Superior temporal gyrus (tissue), 1 donor: ENCODE data around the gene FNBP1.
"Not testable (repeated sequence)": the region's sequence is repeated elsewhere in the genome, so short reads cannot be mapped to it uniquely, and the experiment has no call there.

Experiments used
- DNase-seq: peaks from one replicate; pipeline ENCODE4 v3.0.0-alpha.2; 2016; ENCODE audit errors: extremely low spot score

FNBP1 gene

DNA sequence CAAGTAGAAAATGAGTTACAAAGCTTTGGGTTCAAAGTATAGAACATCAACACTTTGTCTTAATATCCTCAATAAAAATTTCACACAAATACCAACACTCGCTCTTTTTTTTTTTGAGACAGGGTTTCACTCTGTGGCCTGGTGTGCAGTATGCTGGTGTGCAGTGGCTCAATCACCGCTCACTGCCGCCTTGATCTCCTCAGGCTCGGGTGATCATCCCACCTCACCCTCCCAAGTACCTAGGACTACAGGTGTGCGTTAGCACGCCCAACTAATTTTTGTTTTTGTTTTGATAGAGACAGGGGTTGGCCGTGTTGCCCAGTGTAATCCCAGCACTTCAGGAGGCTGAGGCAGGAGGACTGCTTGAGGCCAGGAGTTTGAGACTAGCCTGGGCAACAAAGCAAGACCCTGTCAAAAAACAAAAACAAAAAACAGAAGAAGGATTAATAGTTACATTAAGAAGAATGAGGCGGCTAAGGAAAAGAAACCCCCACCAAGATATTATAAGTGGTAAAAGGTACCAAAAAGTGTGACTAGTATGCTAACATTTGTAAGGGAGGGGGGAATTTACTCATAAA is 20.3 kb downstream of the FNBP1 start:
- no peak for DNase-seq

GRCh38 chr9:130021842-130022241 is 21.1 kb downstream of the FNBP1 start:
- DNase-seq: not testable (repeated sequence)

DNA sequence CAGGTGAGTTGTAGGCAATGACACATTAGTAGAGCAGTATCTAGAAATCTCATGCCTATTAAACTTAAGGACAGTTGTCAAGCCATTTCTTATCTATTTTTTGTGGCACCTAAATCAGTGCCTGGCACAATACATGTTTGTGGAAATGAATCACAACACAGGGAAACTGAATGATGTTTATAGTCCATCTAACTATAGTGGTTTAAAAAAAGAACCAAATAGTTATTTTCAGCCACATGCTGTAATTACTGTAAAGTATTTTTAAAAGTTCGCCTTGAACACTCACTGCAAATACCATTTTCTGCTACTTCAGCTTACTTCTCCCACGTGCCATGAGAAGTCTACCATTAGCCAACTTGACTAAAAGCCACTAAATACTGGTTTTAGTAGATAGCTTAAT is 21.9 kb downstream of the FNBP1 start:
- no peak for DNase-seq

- DNase-seq: peak; percentile 43
Observed at GRCh38 chr9:130020618-130021017, 22.4 kb downstream of the FNBP1 start.

- no peak for DNase-seq
Observed at GRCh38 chr9:130018265-130018664, 24.7 kb downstream of the FNBP1 start.

- not testable (repeated sequence) for DNase-seq
Observed at GRCh38 chr9:130017510-130017909, 25.5 kb downstream of the FNBP1 start.

- no peak for DNase-seq
Observed at GRCh38 chr9:130017076-130017475, 25.9 kb downstream of the FNBP1 start.

GRCh38 chr9:130015353-130016019 is 27.5 kb downstream of the FNBP1 start:
- no peak for DNase-seq

DNA sequence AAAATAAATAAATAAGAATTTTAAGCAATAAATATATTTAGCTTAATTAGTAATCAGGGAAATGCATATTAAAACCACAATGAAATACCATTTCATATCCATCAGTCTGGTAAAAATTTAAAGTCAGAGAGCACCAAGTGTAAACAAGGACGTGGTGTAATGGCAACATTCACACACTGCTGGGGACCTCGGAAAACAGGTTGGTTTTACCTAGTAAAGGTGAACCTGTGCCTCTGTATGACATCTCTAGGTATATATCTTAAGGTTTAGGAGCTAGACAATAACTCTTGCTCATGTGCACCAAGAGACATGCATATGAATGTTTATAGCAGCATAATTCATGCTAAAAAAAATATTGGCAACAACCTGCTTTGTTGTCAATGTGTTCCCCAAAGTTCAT is 29.7 kb downstream of the FNBP1 start:
- DNase-seq: no peak

GRCh38 chr9:130010151-130010988 is 32.6 kb downstream of the FNBP1 start:
- no peak for DNase-seq

DNA sequence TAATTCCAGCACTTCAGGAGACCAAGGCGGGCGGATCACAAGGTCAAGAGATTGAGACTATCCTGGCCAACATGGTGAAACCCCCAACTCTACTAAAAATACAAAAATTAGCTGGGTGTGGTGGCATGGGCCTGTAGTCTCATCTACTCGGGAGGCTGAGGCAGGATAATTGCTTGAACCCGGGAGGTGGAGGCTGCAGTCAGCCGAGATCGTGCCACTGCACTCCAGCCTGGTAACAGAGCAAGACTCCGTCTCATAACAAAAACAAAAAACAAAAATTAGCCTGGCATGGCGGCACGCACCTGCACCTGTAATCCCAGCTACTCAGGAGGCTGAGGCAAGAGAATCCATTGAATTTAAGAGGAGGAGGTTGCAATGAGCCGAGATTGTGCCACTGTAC is 33.4 kb downstream of the FNBP1 start:
- DNase-seq: not testable (repeated sequence)

DNA sequence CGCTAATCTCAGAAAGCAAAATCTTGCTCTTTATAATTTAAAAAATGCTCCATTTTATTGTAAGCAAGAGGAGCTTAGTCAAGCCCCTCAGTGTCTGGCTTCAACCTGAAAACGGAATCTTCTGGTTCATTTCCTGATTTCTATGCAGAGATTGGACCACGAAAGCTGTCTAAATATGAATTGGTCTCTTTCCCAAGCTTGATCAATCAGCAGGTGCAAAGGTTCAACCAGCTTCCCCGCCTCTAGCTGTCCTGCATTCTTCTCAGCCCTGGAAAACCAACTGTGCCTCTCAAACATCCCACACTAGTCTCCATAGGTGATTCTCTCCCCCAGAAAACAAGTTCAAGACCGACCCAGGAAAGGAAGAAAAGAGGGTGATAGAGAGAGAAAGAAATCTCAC is 34.5 kb downstream of the FNBP1 start:
- no peak for DNase-seq

GRCh38 chr9:130006952-130007351 is 36.0 kb downstream of the FNBP1 start:
- not testable (repeated sequence) for DNase-seq

- DNase-seq: no peak
Observed at GRCh38 chr9:130003943-130004552, 38.9 kb downstream of the FNBP1 start.

DNA sequence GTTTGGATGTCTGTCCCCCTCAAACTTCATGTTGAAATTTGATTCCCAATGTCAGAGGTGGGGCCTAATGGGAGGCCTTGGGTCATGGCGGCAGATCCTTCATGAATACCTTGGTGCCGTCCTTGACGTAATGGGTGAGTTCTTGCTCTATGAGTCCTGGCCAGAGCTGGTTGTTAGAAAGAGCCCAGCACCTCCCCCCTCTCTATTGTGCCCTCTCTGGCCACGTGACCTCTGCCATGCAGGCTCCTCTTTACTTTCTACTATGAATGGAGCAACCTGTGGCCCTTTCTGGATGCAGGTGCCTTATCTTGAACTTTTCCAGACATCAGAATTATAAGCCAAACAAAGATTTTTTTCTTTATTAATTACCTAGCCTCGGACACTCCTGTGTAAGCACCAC is 40.7 kb downstream of the FNBP1 start:
- DNase-seq: no peak

DNA sequence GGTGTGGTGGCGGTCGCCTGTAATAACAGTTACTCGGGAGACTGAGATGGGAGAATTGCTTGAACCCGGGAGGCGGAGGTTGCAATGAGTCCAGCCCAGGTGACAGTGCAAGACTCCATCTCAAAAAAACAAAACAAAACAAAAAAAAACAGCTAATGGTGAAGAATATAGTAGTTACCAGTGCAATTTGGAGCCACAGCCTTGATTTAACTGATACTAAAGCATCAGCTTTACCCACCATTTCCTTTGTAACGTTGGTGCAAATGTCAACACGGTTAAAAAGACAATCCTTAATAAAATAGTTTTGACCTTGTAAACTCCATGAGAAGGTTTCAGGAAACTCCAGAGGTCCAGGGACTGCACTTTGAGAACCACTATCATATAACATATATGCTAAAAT is 41.8 kb downstream of the FNBP1 start:
- DNase-seq: no peak

- DNase-seq: no peak
Observed at GRCh38 chr9:129999141-129999510, 43.9 kb downstream of the FNBP1 start.

- no peak for DNase-seq
Observed at GRCh38 chr9:129998491-129999140, 44.4 kb downstream of the FNBP1 start.

DNA sequence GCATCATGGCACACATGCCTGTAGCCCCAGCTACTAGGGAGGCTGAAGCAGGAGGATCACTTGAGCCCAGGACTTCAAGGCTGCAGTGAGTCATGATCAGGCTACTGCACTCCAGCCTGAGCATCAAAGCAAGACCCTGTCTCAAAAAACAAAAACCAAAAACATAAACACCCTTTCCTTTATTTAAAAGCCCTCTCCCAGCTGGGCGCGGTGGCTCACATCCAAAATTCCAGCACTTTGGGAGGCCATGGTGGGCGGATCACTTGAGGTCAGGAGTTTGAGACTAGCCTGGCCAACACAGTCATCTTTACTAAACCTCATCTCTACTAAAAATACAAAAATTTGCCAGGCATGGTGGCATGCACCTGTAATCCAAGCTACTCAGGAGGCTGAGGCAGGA is 45.3 kb downstream of the FNBP1 start:
- DNase-seq: not testable (repeated sequence)

DNA sequence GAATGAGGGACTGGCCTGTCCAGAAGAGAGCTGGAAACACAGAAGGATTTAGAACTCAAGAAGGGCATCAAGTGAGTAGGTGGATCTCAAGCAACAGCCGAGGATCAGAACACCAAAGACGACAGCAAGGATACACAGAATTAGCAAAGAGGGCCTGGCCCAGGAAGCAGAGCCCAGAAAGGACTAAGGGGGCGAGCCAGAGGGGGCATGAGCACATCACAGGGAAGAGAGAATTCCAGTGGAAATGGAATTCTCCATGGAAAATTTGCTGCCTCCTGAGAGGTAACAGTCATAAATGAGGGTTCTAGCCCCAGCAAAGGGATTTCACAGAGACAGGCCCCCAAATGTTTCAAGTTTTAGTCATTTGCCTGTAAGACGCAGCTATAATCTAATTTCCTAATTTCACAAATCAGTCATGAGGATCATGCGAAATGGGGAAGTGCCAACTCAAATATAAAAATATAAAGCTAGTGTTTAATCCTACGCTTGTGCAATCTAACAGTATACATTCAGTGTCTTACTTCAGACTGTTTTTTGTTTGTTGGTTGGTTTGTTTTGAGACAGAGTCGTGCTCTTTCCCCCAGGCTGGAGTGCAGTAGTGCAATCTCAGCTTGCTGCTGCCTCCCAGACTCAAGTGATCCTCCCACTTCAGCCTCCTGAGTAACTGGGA is 46.7 kb downstream of the FNBP1 start:
- DNase-seq: no peak

GRCh38 chr9:129995409-129996160 is 47.4 kb downstream of the FNBP1 start:
- peak; percentile 45 for DNase-seq
